HCT116 (cell line): ENCODE measurements around the gene ACTR3C. TPM values are rescaled to one million over a fixed set of nuclear protein-coding genes. Genes with fewer than 3 reads are reported as not detected.

Source experiments
- ATAC-seq: fragments of 200-7000 bp; cut with Tn5 transposase; 2 replicates; pipeline ENCODE4 v1.9.1; 2020; ENCODE audit warnings: mild to moderate bottlenecking, moderate library complexity
- BruUV-seq: library from RNA; stranded (reverse); fragments of 400-500 nt; replicated peaks from 2 replicates; lab custom pipeline; 2021; lab: Mats Ljungman, UMichigan
- CTCF ChIA-PET: fragments of 300-600 bp; sonication (Branson Sonifier 250); formaldehyde crosslinking; loops from one replicate; lab custom pipeline; 2021; ENCODE audit warnings: antibody characterized with exemption; lab: Charles Lee
- POLR2A ChIA-PET: fragments of 300-600, 350-600 bp; sonication (Branson Sonifier 250); formaldehyde crosslinking; loops from one replicate; lab custom pipeline; 2021; ENCODE audit warnings: antibody characterized with exemption; lab: Charles Lee
- RAD21 ChIA-PET, 2 experiments: fragments of 300-600 bp; sonication (Branson Sonifier 250); formaldehyde crosslinking; loops; one replicate each; lab custom pipeline; 2023; ENCODE audit warnings: low total read pairs in 2 of 2; ENCODE audit not compliant: uncharacterized antibody in 2 of 2, unreplicated experiment in 2 of 2, low non-redundant PET in 1 of 2; lab: Charles Lee
- DNase-seq: peaks from one replicate; pipeline ENCODE4 v3.0.0-alpha.2; 2010; ENCODE audit warnings: low read depth, low spot score
- H2AFZ ChIP-seq: fragments of 200-600 bp; shearing (Covaris generic), sonication (generic); 2 replicates; pipeline ENCODE4 v1.6.1; 2017; ENCODE audit warnings: low read depth, mixed run types, mixed read lengths, antibody characterized with exemption, low read length; ENCODE audit not compliant: poor library complexity, severe bottlenecking
- H3K27ac ChIP-seq: 2 replicates; pipeline ENCODE4 v1.5.1; 2012; ENCODE audit warnings: low read depth, low read length
- H3K27me3 ChIP-seq: fragments of 200-600 bp; sonication (generic); 2 replicates; pipeline ENCODE4 v1.6.1; 2016; ENCODE audit warnings: mixed run types, low read length, mixed read lengths; ENCODE audit not compliant: insufficient read depth
- H3K36me3 ChIP-seq, 2 experiments: fragments of 200-500 bp in 1 of 2; fragments of 200-600 bp in 1 of 2; sonication (Bioruptor generic) in 1 of 2; sonication (generic) in 1 of 2; 2 replicates each; pipeline versions ENCODE4 v1.5.1 to v1.6.1; 2014 to 2016; ENCODE audit warnings: low read length in 2 of 2, inconsistent platforms in 1 of 2, mixed read lengths in 1 of 2, mixed run types in 1 of 2; ENCODE audit not compliant: insufficient read depth in 2 of 2, control insufficient read depth in 1 of 2
- H3K4me1 ChIP-seq, 2 experiments: fragments of 200-600 bp in 1 of 2; sonication (generic) in 1 of 2; 2 replicates each; pipeline versions ENCODE4 v1.5.1 to v1.6.1; 2012 to 2017; ENCODE audit warnings: low read length in 2 of 2, inconsistent platforms in 1 of 2, mild to moderate bottlenecking in 1 of 2, mixed read lengths in 1 of 2, mixed run types in 1 of 2, moderate library complexity in 1 of 2; ENCODE audit not compliant: insufficient read depth in 2 of 2, control insufficient read depth in 1 of 2
- H3K4me2 ChIP-seq: fragments of 200-600 bp; sonication (generic); 2 replicates; pipeline ENCODE4 v1.6.1; 2017; ENCODE audit warnings: mixed run types, low read length, mixed read lengths
- H3K4me3 ChIP-seq, 2 experiments: fragments of 200-600 bp in 1 of 2; sonication (generic) in 1 of 2; replicated peaks in 1 of 2; 2 replicates each; pipeline ENCODE4 v1.5.1; 2011 to 2016; ENCODE audit warnings: low read length in 2 of 2, control low read depth in 1 of 2, low read depth in 1 of 2, mild to moderate bottlenecking in 1 of 2, mixed read lengths in 1 of 2, mixed run types in 1 of 2
- H3K79me2 ChIP-seq: fragments of 200-600 bp; sonication (generic); 2 replicates; pipeline ENCODE4 v1.6.1; 2017; ENCODE audit warnings: mild to moderate bottlenecking, mixed run types, low read length, moderate library complexity, mixed read lengths; ENCODE audit not compliant: insufficient read depth
- H3K9ac ChIP-seq: fragments of 200-600 bp; sonication (generic); 2 replicates; pipeline ENCODE4 v1.6.1; 2016; ENCODE audit warnings: low read length, mixed read lengths
- H3K9me2 ChIP-seq: fragments of 200-600 bp; sonication (generic), shearing (Covaris generic); 2 replicates; pipeline ENCODE4 v1.6.1; 2017; ENCODE audit warnings: mixed run types, mild to moderate bottlenecking, moderate library complexity; ENCODE audit not compliant: insufficient read depth
- H3K9me3 ChIP-seq, 2 experiments: fragments of 200-500 bp in 1 of 2; fragments of 200-600 bp in 1 of 2; sonication (Bioruptor generic) in 1 of 2; sonication (generic) in 1 of 2; 2 replicates each; pipeline ENCODE4 v1.6.1; 2014 to 2017; ENCODE audit warnings: low read length in 2 of 2, mixed read lengths in 2 of 2, inconsistent platforms in 1 of 2, low read depth in 1 of 2, mild to moderate bottlenecking in 1 of 2, mixed run types in 1 of 2, moderate library complexity in 1 of 2; ENCODE audit not compliant: control insufficient read depth in 1 of 2, insufficient read depth in 1 of 2
- H4K20me1 ChIP-seq: fragments of 200-600 bp; sonication (generic), shearing (Covaris generic); 2 replicates; pipeline ENCODE4 v1.6.1; 2017; ENCODE audit warnings: mixed run types, mild to moderate bottlenecking, moderate library complexity; ENCODE audit not compliant: insufficient read depth
- CBX3 ChIP-seq: IDR thresholded peaks from 2 replicates; pipeline ENCODE4 v1.6.1; 2012; ENCODE audit warnings: low read depth
- CEBPB ChIP-seq: IDR thresholded peaks from 2 replicates; pipeline ENCODE4 v1.6.1; 2012; ENCODE audit warnings: low read depth
- CTCF ChIP-seq, 3 experiments: fragments of 200-600 bp in 1 of 3; sonication (generic) in 1 of 3; IDR thresholded peaks in 2 of 3; conservative IDR thresholded peaks in 1 of 3; 2 replicates each; pipeline ENCODE4 v1.5.1; 2012 to 2017; ENCODE audit warnings: low read depth in 2 of 3, low read length in 2 of 3, antibody characterized with exemption in 1 of 3, borderline replicate concordance in 1 of 3, control low read depth in 1 of 3, mild to moderate bottlenecking in 1 of 3, mixed read lengths in 1 of 3, mixed run types in 1 of 3, moderate library complexity in 1 of 3; ENCODE audit not compliant: insufficient read depth in 1 of 3
- EGR1 ChIP-seq: IDR thresholded peaks from 2 replicates; pipeline ENCODE4 v1.6.1; 2012; ENCODE audit warnings: low read depth
- ELF1 ChIP-seq: IDR thresholded peaks from 2 replicates; pipeline ENCODE4 v1.6.1; 2012; ENCODE audit warnings: low read depth, borderline replicate concordance
- FOSL1 ChIP-seq: IDR thresholded peaks from 2 replicates; pipeline ENCODE4 v1.6.1; 2012; ENCODE audit warnings: low read depth
- MAX ChIP-seq: IDR thresholded peaks from 2 replicates; pipeline ENCODE4 v1.6.1; 2012
- POLR2AphosphoS5 ChIP-seq: IDR thresholded peaks from 2 replicates; pipeline ENCODE4 v1.6.1; 2011; ENCODE audit warnings: mild to moderate bottlenecking, low read depth, low read length, moderate library complexity
- RAD21 ChIP-seq: IDR thresholded peaks from 2 replicates; pipeline ENCODE4 v1.6.1; 2012; ENCODE audit warnings: low read depth, mild to moderate bottlenecking
- REST ChIP-seq: IDR thresholded peaks from 2 replicates; pipeline ENCODE4 v1.6.1; 2012; ENCODE audit warnings: low read depth
- SIN3A ChIP-seq: IDR thresholded peaks from 2 replicates; pipeline ENCODE4 v1.6.1; 2012; ENCODE audit warnings: low read depth
- SP1 ChIP-seq: IDR thresholded peaks from 2 replicates; pipeline ENCODE4 v1.6.1; 2012; ENCODE audit warnings: low read depth
- SRF ChIP-seq: IDR thresholded peaks from 2 replicates; pipeline ENCODE4 v1.6.1; 2012; ENCODE audit warnings: low read depth
- TCF7L2 ChIP-seq: IDR thresholded peaks from 2 replicates; pipeline ENCODE4 v1.7.0; 2011; ENCODE audit warnings: borderline replicate concordance, inconsistent platforms; ENCODE audit not compliant: insufficient read depth, insufficient read length; ENCODE audit errors: extremely low read depth
- YY1 ChIP-seq: IDR thresholded peaks from 2 replicates; pipeline ENCODE4 v1.6.1; 2011; ENCODE audit warnings: low read length, low read depth, moderate library complexity, mild to moderate bottlenecking; ENCODE audit not compliant: insufficient replicate concordance; ENCODE audit errors: extremely low read depth
- ZNF274 ChIP-seq: fragments of 200-500 bp; sonication (Bioruptor generic); IDR thresholded peaks from 2 replicates; pipeline ENCODE4 v1.6.1; 2014; ENCODE audit warnings: mild to moderate bottlenecking, low read depth, low read length, inconsistent platforms
- intact Hi-C: fragments of 100-400 bp; cut with micrococcal nuclease; formaldehyde crosslinking; loops from 2 replicates; pipeline ENCODE4 v1.10.0; 2022
- total RNA-seq: library from RNA; stranded (reverse); gene quantifications from one replicate; pipeline ENCODE4 v1.2.1, GENCODE V29; 2021; ENCODE audit not compliant: unreplicated experiment
- TF ChIP-seq, protein P1 (sequence below): IDR thresholded peaks from 2 replicates; pipeline ENCODE4 v1.6.1; 2011; ENCODE audit warnings: mild to moderate bottlenecking, low read length, moderate library complexity; ENCODE audit not compliant: insufficient replicate concordance; ENCODE audit errors: extremely low read depth

The ACTR3C gene
- total RNA-seq, 1 experiment from 2014 or later = 2.0 TPM

DNA sequence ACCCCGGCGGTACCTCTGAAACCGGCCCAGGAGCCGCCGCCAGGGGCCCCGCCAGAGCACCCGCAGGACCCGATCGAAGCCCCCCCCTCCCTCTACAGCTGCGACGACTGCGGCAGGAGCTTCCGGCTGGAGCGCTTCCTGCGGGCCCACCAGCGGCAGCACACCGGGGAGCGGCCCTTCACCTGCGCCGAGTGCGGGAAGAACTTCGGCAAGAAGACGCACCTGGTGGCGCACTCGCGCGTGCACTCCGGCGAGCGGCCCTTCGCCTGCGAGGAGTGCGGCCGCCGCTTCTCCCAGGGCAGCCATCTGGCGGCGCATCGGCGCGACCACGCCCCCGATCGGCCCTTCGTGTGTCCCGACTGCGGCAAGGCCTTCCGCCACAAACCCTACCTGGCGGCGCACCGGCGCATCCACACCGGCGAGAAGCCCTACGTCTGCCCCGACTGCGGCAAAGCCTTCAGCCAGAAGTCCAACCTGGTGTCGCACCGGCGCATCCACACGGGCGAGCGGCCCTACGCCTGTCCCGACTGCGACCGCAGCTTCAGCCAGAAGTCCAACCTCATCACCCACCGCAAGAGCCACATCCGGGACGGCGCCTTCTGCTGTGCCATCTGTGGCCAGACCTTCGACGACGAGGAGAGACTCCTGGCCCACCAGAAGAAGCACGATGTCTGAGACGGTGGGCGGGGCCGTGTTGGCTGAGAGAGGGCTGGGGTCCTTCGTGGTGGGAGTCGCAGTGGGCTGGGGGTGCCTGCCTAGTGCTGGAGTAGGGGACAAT lies 49.1 kb upstream of the ACTR3C start:
- Histone ChIP-seq H3K79me2 (peaks cover 44% of the 10 kb centered on the region), H3K4me3 (no peak overlapping the region), H3K9ac (no peak overlapping the region), H3K4me2 (no peak overlapping the region), H3K4me1 (peaks cover 9 to 20% of the 10 kb centered on the region in 2 experiments), H2AFZ (no peak overlapping the region), H3K36me3 (peaks cover 11 to 16% of the 10 kb centered on the region in 2 experiments; a peak in 3 of 4 replicates), H3K9me3 (no peaks in the 10 kb centered on the region), H3K27me3 (no peaks in the 10 kb centered on the region), H3K9me2 (no peaks in the 10 kb centered on the region), H4K20me1 (no peaks in the 10 kb centered on the region), H3K27ac (no peak overlapping the region)
- no peak for ATAC-seq
- no TSS peak for BruUV-seq
- ChIA-PET CTCF (no interaction called here), POLR2A (no interaction called here), RAD21 (no interaction called here)
- DNase-seq = no peak
- intact Hi-C loops = no loop called here
- TF ChIP-seq ZNF274 (no peak), CBX3 (no peak), ELF1 (no peak), POLR2AphosphoS5 (no peak), EGR1 (no peak), SIN3A (no peak), CTCF (IDR thresholded peaks at IDR 0.05 in 2 of 3, conservative IDR thresholded peaks at IDR 0.05 in 1 of 3; ENCODE audit: borderline replicate concordance in 1 of 3, insufficient read depth in 1 of 3, low read depth in 2 of 3, low read length in 2 of 3) (no peak), RAD21 (no peak), CEBPB (no peak), SRF (no peak), YY1 (no peak), MAX (no peak), REST (no peak), TCF7L2 (no peak), FOSL1 (no peak), SP1 (no peak)
- TF ChIP-seq, protein P1, sequence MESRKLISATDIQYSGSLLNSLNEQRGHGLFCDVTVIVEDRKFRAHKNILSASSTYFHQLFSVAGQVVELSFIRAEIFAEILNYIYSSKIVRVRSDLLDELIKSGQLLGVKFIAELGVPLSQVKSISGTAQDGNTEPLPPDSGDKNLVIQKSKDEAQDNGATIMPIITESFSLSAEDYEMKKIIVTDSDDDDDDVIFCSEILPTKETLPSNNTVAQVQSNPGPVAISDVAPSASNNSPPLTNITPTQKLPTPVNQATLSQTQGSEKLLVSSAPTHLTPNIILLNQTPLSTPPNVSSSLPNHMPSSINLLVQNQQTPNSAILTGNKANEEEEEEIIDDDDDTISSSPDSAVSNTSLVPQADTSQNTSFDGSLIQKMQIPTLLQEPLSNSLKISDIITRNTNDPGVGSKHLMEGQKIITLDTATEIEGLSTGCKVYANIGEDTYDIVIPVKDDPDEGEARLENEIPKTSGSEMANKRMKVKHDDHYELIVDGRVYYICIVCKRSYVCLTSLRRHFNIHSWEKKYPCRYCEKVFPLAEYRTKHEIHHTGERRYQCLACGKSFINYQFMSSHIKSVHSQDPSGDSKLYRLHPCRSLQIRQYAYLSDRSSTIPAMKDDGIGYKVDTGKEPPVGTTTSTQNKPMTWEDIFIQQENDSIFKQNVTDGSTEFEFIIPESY = no peak
